Small intestine (tissue), 7 donors: ENCODE results near the gene HOXA6. TPM values are rescaled to one million over a fixed set of nuclear protein-coding genes. Genes with fewer than 3 reads are reported as not detected.

ENCODE experiments used
- DNase-seq, 2 donors: peaks; one replicate each; pipeline versions ENCODE4 v3.0.0 to v3.0.0-alpha.2; 2013
- FAIRE-seq: peaks from 2 replicates; lab custom pipeline; 2012; peaks lifted over from hg19 to GRCh38; lab: Jason Lieb, UNC
- H3K27ac ChIP-seq, 3 donors: one replicate each; pipeline ENCODE4 v1.5.1; 2013; ENCODE audit warnings: low read length in 2 of 3, mild to moderate bottlenecking in 2 of 3, control low read depth in 1 of 3, inconsistent platforms in 1 of 3, low read depth in 1 of 3, moderate library complexity in 1 of 3
- H3K27me3 ChIP-seq, 3 donors: one replicate each; pipeline ENCODE4 v1.6.1; 2013; ENCODE audit warnings: low read length in 3 of 3, inconsistent platforms in 1 of 3; ENCODE audit not compliant: control insufficient read depth in 3 of 3, insufficient read depth in 3 of 3
- H3K36me3 ChIP-seq, 3 donors: one replicate each; pipeline ENCODE4 v1.6.1; 2013; ENCODE audit warnings: low read length in 3 of 3, inconsistent platforms in 1 of 3, low read depth in 1 of 3, mild to moderate bottlenecking in 1 of 3, moderate library complexity in 1 of 3; ENCODE audit not compliant: control insufficient read depth in 3 of 3, insufficient read depth in 2 of 3
- H3K4me1 ChIP-seq, 3 donors: one replicate each; pipeline ENCODE4 v1.6.1; 2013; ENCODE audit warnings: low read length in 2 of 3, inconsistent platforms in 1 of 3, low read depth in 1 of 3, mild to moderate bottlenecking in 1 of 3, moderate library complexity in 1 of 3; ENCODE audit not compliant: control insufficient read depth in 3 of 3, insufficient read depth in 2 of 3
- H3K4me3 ChIP-seq, 3 donors: one replicate each; pipeline ENCODE4 v1.5.1; 2013; ENCODE audit warnings: low read length in 3 of 3, control low read depth in 1 of 3, inconsistent platforms in 1 of 3, low read depth in 1 of 3, mild to moderate bottlenecking in 1 of 3, moderate library complexity in 1 of 3
- H3K9me3 ChIP-seq, 2 donors: one replicate each; pipeline ENCODE4 v1.6.1; 2013; ENCODE audit warnings: low read depth in 1 of 2, low read length in 1 of 2; ENCODE audit not compliant: control insufficient read depth in 2 of 2, insufficient read depth in 1 of 2
- WGBS, 3 donors: extraction: QIAGEN DNeasy Blood & Tissue Kit; methylation state at CpG; one replicate each; pipeline ENCODE4 v1.1.7; 2013; 5-methylcytosine and 5-hydroxymethylcytosine counted together
- polyA plus RNA-seq, 4 donors: library from polyadenylated mRNA; stranded (reverse) in 3 of 4; unstranded in 1 of 4; fragments of 200-250 nt in 3 of 4; fragments of 120-200 nt in 1 of 4; gene quantifications; one replicate each; pipeline versions ENCODE4 v1.2.1 to v1.2.3, GENCODE V29; 2013
- donor health status: healthy with polysubstance abuse.
- donor health status: control.
- donor health status: control.
- donor health status: Bipolar disorder and iron deficiency.
- donor health status: healthy.

The HOXA6 gene
- polyA plus RNA-seq, 4 donors, result 0.46 to 29.7 (median 0.81) TPM; not detected in 1

DNA sequence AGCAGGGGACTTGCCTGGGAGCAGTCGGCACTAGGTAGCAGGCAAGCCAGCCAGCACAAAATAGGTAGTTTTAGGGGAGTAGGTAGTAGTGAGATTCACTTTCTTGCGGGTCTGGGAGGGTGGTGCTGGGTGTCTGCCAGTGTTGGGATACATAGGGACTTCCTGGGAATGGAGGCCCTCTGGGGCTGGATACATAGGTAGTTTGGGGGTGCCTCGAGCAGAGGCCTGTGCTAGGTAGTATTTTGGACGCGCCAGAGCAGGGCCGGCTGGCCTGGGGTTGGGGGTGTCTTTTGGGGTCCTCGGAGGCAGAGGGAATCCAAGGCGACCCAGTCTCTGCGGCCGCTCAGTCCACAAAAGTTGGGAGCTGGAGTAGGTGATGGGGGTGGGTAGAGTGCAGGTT is 6.8 kb upstream of the HOXA6 start:
- Histone ChIP-seq H3K9me3 (peaks cover 0 to 3% of the 10 kb centered on the region in 2 donors), H3K27ac (no peak overlapping the region), H3K4me1 (peaks cover 0 to 25% (median 0%) of the 10 kb centered on the region in 3 donors), H3K36me3 (peaks cover 0 to 5% (median 0%) of the 10 kb centered on the region in 3 donors), H3K4me3 (no peak overlapping the region), H3K27me3 (peaks cover 15 to 97% (median 70%) of the 10 kb centered on the region in 3 donors)
- DNase-seq (no peak), FAIRE-seq (no peak)
- WGBS, 3 donors, result 32 to 54% (median 38%) methylated on average over 10 of the region's 10 CpGs

DNA sequence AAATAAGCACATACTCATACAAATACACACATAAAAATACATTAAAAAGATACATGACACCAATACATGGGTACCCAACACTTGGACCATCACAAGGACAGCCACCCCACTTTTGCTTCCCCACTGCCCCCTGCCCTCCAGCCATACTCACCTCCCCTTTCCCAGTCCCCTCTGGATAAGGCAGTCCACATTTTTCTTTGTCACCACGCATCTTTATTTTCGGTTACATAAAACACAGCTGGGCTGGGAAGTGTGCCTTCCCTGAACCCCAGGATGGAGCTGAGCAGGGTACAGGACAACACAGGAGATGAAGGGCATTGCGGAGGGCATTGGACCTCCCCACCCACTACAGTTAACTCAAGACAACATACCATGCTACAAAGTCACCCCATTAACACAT is 6.0 kb upstream of the HOXA6 start:
- Histone ChIP-seq H3K4me3 (no peak overlapping the region), H3K36me3 (peaks cover 0 to 5% (median 0%) of the 10 kb centered on the region in 3 donors), H3K27ac (no peak overlapping the region), H3K9me3 (peaks cover 0 to 3% of the 10 kb centered on the region in 2 donors), H3K4me1 (peaks cover 0 to 25% (median 0%) of the 10 kb centered on the region in 3 donors), H3K27me3 (peaks cover 15 to 97% (median 62%) of the 10 kb centered on the region in 3 donors)
- DNase-seq (no peak), FAIRE-seq (no peak)
- 37 to 62% (median 61%) methylated on average over 3 of the region's 3 CpGs for WGBS, 3 donors

DNA sequence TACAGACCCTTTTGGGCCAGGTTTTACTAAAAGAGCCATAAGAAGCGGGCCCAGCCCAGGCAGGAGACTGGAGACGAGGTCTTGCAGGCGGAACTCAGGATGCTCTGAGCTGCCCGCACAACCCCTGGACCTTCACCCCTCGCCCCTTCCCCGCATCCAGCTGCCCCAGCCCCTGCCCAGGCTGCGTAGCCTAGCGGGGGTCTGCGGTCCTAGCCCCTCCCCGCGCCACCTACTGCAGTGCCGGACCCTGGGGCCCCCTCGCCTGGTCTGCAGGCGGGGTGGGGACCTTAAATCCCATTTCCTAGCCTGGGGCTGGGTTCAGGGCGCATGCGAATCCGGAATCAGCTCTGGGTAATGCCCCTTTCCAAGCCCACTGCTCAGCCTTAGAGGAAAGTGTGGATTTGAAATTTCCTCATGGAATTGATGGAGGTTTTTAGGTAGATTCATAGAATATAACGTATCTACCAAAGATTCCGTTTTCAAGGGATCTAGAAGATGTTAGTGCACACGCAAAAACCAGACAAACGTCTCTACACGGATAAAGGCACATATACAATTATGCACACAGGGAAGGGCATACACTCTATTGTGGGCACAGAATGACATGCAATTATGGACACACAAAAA is 5.4 kb upstream of the HOXA6 start:
- DNase-seq, result no peak
- peaks cover 14 to 97% (median 57%) of the 10 kb centered on the region in 3 donors for H3K27me3 ChIP-seq
- peak overlapping the region in 2 of 3 donors; percentile 21 to 83 for H3K27ac ChIP-seq
- H3K36me3 ChIP-seq, result peaks cover 0 to 5% (median 0%) of the 10 kb centered on the region in 3 donors
- peak overlapping the region in 1 of 3 donors; percentile 66 for H3K4me3 ChIP-seq
- peaks cover 0 to 1% of the 10 kb centered on the region in 2 donors for H3K9me3 ChIP-seq
- no peak for FAIRE-seq
- WGBS, 3 donors, result 20 to 38% (median 37%) methylated on average over 22 of the region's 22 CpGs
- peaks cover 0 to 31% (median 0%) of the 10 kb centered on the region in 3 donors for H3K4me1 ChIP-seq

DNA sequence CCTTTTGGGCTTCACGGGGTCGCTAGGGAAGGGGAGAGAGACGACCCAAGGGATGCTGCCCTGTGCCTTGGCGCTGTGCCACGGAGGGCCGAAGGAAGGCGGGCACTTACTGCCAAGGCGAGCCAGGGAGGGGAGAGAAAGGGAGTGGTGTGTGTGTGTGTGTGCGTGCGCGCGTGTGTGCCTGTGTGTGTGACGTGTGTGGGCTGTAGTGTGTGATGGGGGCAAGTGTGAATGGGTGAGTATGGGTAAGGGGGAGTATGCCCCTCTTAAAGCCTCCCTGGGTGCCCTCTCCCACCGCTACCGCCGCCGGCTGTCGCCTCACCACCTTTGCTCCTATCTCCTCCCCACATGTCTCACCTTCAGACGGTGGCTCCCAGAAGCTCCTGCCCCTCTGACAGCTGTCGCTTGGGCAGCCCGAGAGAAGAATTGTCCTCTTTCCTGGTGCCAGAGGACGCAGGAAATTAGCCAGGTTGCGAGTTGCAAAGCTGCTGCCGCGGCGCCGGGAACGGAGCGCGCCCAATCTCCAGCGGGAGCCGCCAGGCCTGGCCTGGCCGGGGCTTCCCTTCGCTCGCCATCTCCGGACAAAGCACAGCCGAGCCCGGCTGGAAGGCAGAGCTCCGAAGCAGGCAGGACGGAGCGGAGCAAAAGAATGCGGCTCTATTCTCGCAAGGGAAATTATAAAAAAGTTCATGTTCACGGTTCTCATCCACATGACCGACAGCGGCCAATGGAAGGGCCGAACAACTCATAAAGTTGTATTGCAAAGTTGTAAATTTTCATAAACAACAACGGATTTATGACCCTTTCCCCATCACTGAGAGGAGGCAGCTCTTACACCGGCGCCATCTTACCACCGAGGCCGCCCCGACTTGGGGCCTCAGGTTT is 4.6 kb upstream of the HOXA6 start, which contains the start of gene HOXA3:
TSS of gene HOXA3 (minus strand) at position 653 of the 885 bp plus-strand sequence. CDS start 41,943 bp downstream, outside the sequence.
- WGBS, 3 donors, result 3 to 7% (median 6%) methylated on average over 46 to 53 of the region's 53 CpGs
- Histone ChIP-seq H3K9me3 (no peaks in the 10 kb centered on the region), H3K4me3 (peak within 1 kb of the TSS in 2 of 3 donors; percentile 66 to 68), H3K27me3 (peaks cover 13 to 97% (median 50%) of the 10 kb centered on the region in 3 donors), H3K36me3 (peaks cover 0 to 5% (median 0%) of the 10 kb centered on the region in 3 donors), H3K27ac (peak within 1 kb of the TSS in 2 of 3 donors; percentile 71 to 83), H3K4me1 (peaks cover 0 to 36% (median 0%) of the 10 kb centered on the region in 3 donors)
- no peak for FAIRE-seq
- peak in 1 of 2 donors; percentile 75 for DNase-seq

DNA sequence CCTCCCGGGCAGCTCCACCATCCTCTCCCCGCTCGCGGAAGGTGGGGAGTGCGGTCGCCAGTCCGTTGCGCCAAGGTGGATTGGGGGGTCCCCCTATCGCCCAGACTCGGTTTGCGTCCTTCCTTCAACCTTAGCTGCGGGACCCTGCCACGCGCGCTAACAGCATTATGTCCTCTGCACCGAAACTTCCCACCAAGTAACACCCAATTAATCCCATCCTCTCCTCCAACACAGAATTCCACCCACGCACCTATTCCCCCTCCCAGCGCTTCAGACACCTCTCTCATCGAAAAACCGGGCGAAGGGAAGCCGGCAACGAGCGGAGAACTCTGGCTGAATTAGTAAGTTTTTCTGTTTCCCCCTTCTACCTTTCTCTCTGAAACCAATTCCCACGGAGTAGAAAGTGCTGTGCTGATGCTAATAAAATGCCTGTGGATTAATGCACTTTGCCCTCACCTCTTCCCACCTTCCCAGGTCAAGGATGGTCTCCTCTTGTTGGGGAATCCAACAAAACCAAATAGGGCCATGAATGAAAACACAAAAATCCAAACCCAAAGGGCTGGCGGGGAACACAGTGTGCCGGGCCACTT is 3.9 kb upstream of the HOXA6 start:
- Histone ChIP-seq H3K27me3 (peaks cover 10 to 98% (median 49%) of the 10 kb centered on the region in 3 donors), H3K4me3 (peak overlapping the region; percentile 19 to 66 (median 62)), H3K27ac (peak overlapping the region in 2 of 3 donors; percentile 71 to 83), H3K9me3 (no peaks in the 10 kb centered on the region), H3K4me1 (peaks cover 0 to 35% (median 0%) of the 10 kb centered on the region in 3 donors), H3K36me3 (peaks cover 0 to 5% (median 0%) of the 10 kb centered on the region in 3 donors)
- FAIRE-seq (no peak), DNase-seq (no peak)
- 6 to 12% (median 10%) methylated on average over 27 of the region's 27 CpGs for WGBS, 3 donors

DNA sequence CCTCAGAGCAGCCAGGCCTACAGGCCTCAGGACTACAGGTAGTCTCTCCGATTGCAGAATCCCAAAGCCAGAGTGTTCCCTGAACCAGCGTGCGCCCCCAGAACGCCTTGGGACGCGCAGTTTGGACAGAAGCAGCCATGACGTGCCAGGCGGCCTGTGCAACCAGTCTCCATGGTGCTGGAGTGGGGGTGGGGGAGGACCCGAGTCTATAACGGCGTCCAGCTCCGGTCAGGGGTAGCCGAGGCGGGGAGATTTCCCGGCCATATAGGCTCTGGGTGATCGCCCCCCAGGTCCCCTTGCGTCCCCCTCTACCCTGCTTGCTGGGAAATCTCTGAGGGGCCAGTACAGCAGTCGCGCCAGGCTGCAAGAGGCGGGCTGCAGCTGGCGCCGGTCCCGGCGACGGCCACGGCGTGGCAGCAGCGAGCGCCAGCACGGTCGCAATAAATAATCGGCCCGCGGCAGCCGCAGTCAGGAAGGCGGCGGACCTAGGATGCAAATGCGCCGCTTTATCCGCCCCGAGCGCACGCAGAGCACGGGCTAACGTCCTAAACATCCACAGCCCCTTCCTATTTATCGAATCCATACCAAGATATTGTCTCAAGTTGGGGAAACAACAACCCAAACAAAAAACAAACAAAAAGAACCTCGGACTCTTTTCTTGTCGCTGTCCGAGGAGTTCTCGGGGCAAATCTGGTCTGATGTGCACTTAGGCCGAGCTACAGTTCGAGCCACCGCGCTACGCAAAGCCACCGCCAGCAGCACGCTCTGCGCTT is 3.2 kb upstream of the HOXA6 start:
- WGBS, 3 donors, result 2 to 3% (median 3%) methylated on average over 57 to 58 of the region's 58 CpGs
- FAIRE-seq (no peak), DNase-seq (peak; percentile 54 to 91)
- Histone ChIP-seq H3K4me1 (peaks cover 0 to 30% (median 0%) of the 10 kb centered on the region in 3 donors), H3K27ac (peak overlapping the region in 2 of 3 donors; percentile 71 to 83), H3K27me3 (peaks cover 8 to 98% (median 42%) of the 10 kb centered on the region in 3 donors), H3K9me3 (no peaks in the 10 kb centered on the region), H3K36me3 (peaks cover 0 to 7% (median 0%) of the 10 kb centered on the region in 3 donors), H3K4me3 (peak overlapping the region; percentile 19 to 66 (median 62))

DNA sequence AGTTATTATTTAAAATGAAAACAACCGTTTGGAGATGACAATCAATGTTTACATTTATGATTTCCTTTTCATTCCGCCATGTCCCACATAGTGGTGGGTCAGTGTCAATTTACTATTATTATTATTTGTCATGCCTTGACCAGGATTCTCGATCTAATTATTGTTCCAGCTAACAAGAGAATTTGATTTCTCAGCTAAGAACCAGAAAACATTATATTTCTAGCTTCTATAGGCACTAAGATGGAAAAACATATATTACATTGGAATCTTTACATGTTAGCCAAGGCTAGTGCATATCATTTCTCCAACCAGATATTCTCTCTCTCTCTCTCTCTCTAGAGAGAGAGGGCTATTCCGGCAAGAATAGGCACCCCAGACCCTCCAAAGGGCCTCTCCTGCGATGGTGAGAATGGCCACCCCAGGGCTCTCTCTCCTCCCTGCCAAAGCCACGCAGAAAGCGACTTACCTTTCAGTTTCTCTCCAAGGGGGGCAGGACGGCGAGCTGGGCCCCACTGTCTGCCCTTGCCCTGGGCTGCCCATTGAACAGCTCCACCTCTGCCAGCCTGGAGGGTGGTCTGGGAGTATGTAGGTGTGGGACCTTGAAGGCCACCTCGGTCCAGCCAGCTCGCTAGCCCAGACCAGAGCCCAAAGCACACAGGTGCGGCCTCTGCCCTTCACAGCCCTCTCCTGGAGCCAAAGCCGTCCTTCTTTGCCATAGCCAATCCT is 2.4 kb upstream of the HOXA6 start:
- peak overlapping the region in 2 of 3 donors; percentile 1 to 83 for H3K27ac ChIP-seq
- peaks cover 8 to 98% (median 35%) of the 10 kb centered on the region in 3 donors for H3K27me3 ChIP-seq
- no peak for FAIRE-seq

More for the DNA sequence above, 2.4 kb upstream of the HOXA6 start:
- peaks cover 0 to 14% (median 0%) of the 10 kb centered on the region in 3 donors for H3K36me3 ChIP-seq
- peak overlapping the region; percentile 19 to 66 (median 62) for H3K4me3 ChIP-seq
- peaks cover 0 to 27% (median 0%) of the 10 kb centered on the region in 3 donors for H3K4me1 ChIP-seq
- no peaks in the 10 kb centered on the region for H3K9me3 ChIP-seq
- WGBS, 3 donors, result 47 to 60% (median 50%) methylated on average over 13 of the region's 13 CpGs
- no peak for DNase-seq
